SK-N-SH (cell line): ENCODE measurements around the gene AMZ1. TPM values are rescaled to one million over a fixed set of nuclear protein-coding genes. Genes with fewer than 3 reads are reported as not detected.
A peak's percentile ranks its signal among the peaks of the same experiment; 100 is the strongest.

ENCODE experiments used
- CTCF ChIA-PET: fragments of 300-600, 350-600 bp; formaldehyde crosslinking; extraction: SDS; loops from one replicate; lab custom pipeline; 2021; lab: Yijun Ruan, JAX
- POLR2A ChIA-PET: fragments of 350-600 bp; sonication (Branson Sonifier 250); formaldehyde crosslinking; extraction: SDS; loops from one replicate; lab custom pipeline; 2020; ENCODE audit warnings: antibody characterized with exemption, inconsistent platforms; lab: Yijun Ruan, JAX
- DNase-seq: peaks from one replicate; pipeline ENCODE4 v3.0.0; 2012
- H2AFZ ChIP-seq: fragments of 200-600 bp; sonication (generic); 2 replicates; pipeline ENCODE4 v1.8.1; 2016; ENCODE audit warnings: antibody characterized with exemption, mild to moderate bottlenecking, low read depth
- H3F3A ChIP-seq: fragments of 200-600 bp; sonication (generic); replicated peaks from 2 replicates; pipeline ENCODE3; 2016; ENCODE audit warnings: antibody characterized with exemption, mild to moderate bottlenecking; ENCODE audit not compliant: insufficient read depth
- H3K27ac ChIP-seq, 2 experiments: fragments of 200-500 bp in 1 of 2; fragments of 200-600 bp in 1 of 2; sonication (Bioruptor generic) in 1 of 2; sonication (generic), shearing (Covaris generic) in 1 of 2; 2 replicates each; pipeline versions ENCODE4 v1.5.1 to v1.6.1; 2014 to 2016; ENCODE audit warnings: low read depth in 2 of 2, inconsistent platforms in 1 of 2, low read length in 1 of 2, mild to moderate bottlenecking in 1 of 2, mixed read lengths in 1 of 2
- H3K27me3 ChIP-seq: fragments of 200-600 bp; sonication (generic), shearing (Covaris generic); 2 replicates; pipeline ENCODE4 v1.6.1; 2016; ENCODE audit warnings: mixed run types; ENCODE audit not compliant: insufficient read depth
- H3K36me3 ChIP-seq, 2 experiments: fragments of 200-500 bp in 1 of 2; fragments of 200-600 bp in 1 of 2; sonication (Bioruptor generic) in 1 of 2; sonication (generic) in 1 of 2; replicated peaks in 1 of 2; 2 replicates each; pipeline versions ENCODE3 to v1.5.1; 2014 to 2016; ENCODE audit warnings: low read length in 1 of 2, mild to moderate bottlenecking in 1 of 2; ENCODE audit not compliant: insufficient read depth in 2 of 2, control insufficient read depth in 1 of 2
- H3K4me1 ChIP-seq, 2 experiments: fragments of 200-500 bp in 1 of 2; fragments of 200-600 bp in 1 of 2; sonication (Bioruptor generic) in 1 of 2; sonication (generic), shearing (Covaris generic) in 1 of 2; 2 replicates each; pipeline versions ENCODE4 v1.5.1 to v1.6.1; 2014 to 2016; ENCODE audit warnings: low read depth in 1 of 2, low read length in 1 of 2, mixed run types in 1 of 2; ENCODE audit not compliant: insufficient read depth in 2 of 2, control insufficient read depth in 1 of 2
- H3K4me2 ChIP-seq: fragments of 200-600 bp; sonication (generic), shearing (Covaris generic); 2 replicates; pipeline ENCODE4 v1.6.1; 2017; ENCODE audit warnings: mixed run types
- H3K4me3 ChIP-seq, 2 experiments: fragments of 200-500 bp in 1 of 2; fragments of 200-600 bp in 1 of 2; sonication (Bioruptor generic) in 1 of 2; sonication (generic), shearing (Covaris generic) in 1 of 2; 2 replicates each; pipeline versions ENCODE4 v1.5.1 to v1.8.1; 2014 to 2016; ENCODE audit warnings: low read depth in 2 of 2, inconsistent platforms in 1 of 2, low read length in 1 of 2, mild to moderate bottlenecking in 1 of 2, mixed read lengths in 1 of 2, moderate library complexity in 1 of 2
- H3K79me2 ChIP-seq: fragments of 200-600 bp; sonication (generic); 2 replicates; pipeline ENCODE4 v1.8.1; 2017; ENCODE audit warnings: mild to moderate bottlenecking; ENCODE audit not compliant: insufficient read depth
- H3K9ac ChIP-seq: fragments of 200-600 bp; sonication (generic); 2 replicates; pipeline ENCODE4 v1.6.1; 2017; ENCODE audit warnings: mixed run types
- H3K9me2 ChIP-seq: fragments of 200-600 bp; sonication (generic); 2 replicates; pipeline ENCODE4 v1.6.1; 2017; ENCODE audit warnings: mixed run types
- H3K9me3 ChIP-seq: fragments of 200-600 bp; sonication (generic); 2 replicates; pipeline ENCODE4 v1.6.1; 2017; ENCODE audit warnings: mixed run types, mild to moderate bottlenecking, moderate library complexity
- H4K20me1 ChIP-seq: fragments of 200-600 bp; sonication (generic); 2 replicates; pipeline ENCODE4 v1.6.1; 2017; ENCODE audit warnings: mild to moderate bottlenecking, mixed run types; ENCODE audit not compliant: insufficient read depth
- ELF1 ChIP-seq: IDR thresholded peaks from 2 replicates; pipeline ENCODE4 v1.4.0; 2012
- FOXJ3 ChIP-seq: sonication (generic); formaldehyde crosslinking; IDR thresholded peaks from 2 replicates; pipeline ENCODE4 v1.5.1; 2020; ENCODE audit warnings: mild to moderate bottlenecking, missing genetic modification reagents
- GATA2 ChIP-seq: sonication (generic); formaldehyde crosslinking; IDR thresholded peaks from 2 replicates; pipeline ENCODE4 v1.5.0; 2020; ENCODE audit warnings: mild to moderate bottlenecking, missing genetic modification reagents
- JUND ChIP-seq: IDR thresholded peaks from 2 replicates; pipeline ENCODE4 v1.4.0; 2012
- NFIC ChIP-seq: IDR thresholded peaks from 2 replicates; pipeline ENCODE4 v1.4.0; 2012; ENCODE audit warnings: borderline replicate concordance
- RXRA ChIP-seq: IDR thresholded peaks from 2 replicates; pipeline ENCODE4 v1.4.0; 2012; ENCODE audit warnings: low read depth, mild to moderate bottlenecking, borderline replicate concordance
- TAF1 ChIP-seq: IDR thresholded peaks from 2 replicates; pipeline ENCODE4 v1.6.1; 2012; ENCODE audit warnings: low read depth, mild to moderate bottlenecking, low read length, moderate library complexity, borderline replicate concordance
- YY1 ChIP-seq: IDR thresholded peaks from 2 replicates; pipeline ENCODE4 v1.4.0; 2012; ENCODE audit warnings: low read depth, mild to moderate bottlenecking
- WGBS: methylation state at CpG from one replicate; pipeline ENCODE4 v1.1.6; 2017; ENCODE audit warnings: low lambda C conversion rate; 5-methylcytosine and 5-hydroxymethylcytosine counted together
- polyA plus RNA-seq, 3 experiments: library from polyadenylated mRNA; depleted of rRNA; stranded (reverse); fragments of >200 nt; gene quantifications; 2 replicates each; pipeline ENCODE4 v1.2.3, GENCODE V29; 2012
- TF ChIP-seq, protein P1 (sequence below): IDR thresholded peaks from 2 replicates; pipeline ENCODE4; 2012
- TF ChIP-seq, protein P2 (sequence below): fragments of 200-600 bp; sonication (generic); IDR thresholded peaks from 2 replicates; pipeline ENCODE4 v1.6.1; 2017; ENCODE audit warnings: antibody characterized with exemption, mild to moderate bottlenecking, moderate library complexity

AMZ1 gene
- polyA plus RNA-seq, 1 of the 3 experiments (the other 2 are of a cell fraction), result 0.15 TPM

DNA sequence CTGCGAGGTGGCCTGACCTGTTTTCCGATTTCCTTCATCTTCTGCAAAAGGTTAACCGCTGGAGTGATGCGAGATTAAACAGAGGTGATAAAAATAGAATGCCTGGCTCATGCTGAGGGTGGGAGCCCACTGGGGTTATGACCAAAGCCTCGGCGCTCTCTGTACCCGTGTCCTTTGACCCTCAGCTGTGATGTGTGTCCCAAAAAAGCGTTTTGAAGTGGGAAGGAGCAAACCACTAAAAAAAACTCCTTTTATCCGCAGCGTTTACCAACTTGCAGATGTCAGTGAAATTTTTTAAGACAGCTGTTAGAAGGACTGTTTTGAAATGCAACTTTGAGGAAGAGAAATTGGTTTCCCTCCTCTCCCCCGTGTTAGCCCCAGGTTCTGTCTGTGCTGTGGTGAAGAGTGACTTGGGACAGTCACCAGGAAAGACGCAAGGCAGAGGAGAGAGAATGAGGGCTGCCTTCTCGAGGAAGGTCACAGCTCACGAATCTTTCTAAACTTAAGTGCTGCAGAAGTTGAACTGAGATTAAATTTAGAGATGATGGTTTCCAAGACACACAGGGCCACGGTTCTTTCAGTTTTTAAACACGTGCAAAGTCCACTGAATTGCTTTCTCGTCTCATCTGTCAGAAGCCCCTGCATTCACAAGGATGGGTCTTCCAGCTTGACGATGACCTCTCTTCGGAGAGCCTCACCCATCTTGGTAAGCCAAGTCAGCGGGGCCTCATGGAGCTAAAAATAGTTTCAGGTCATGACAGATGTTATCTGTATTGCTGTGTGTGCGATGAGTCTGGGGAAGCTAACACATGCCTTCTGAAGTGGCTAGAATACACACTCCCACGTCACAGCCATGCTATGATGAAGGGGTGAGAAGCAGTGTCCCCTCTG, 27.6 kb downstream of the AMZ1 start:
- ChIA-PET POLR2A (no interaction called here), CTCF (interaction anchor here (0.7 to 7.6 kb wide), 8 partner anchors 9 to 172 kb away, joined by 3 to 94 read pairs (median 8); no protein-coding TSS in a partner anchor)
- no peak overlapping the region for H3K4me2 ChIP-seq
- DNase-seq, result no peak
- WGBS, result 86% methylated on average over 22 of the region's 22 CpGs
- H3K27ac ChIP-seq, result no peak overlapping the region
- no peak overlapping the region for H3K4me3 ChIP-seq
- TF ChIP-seq ELF1 (no peak), GATA2 (0 out of 2 replicates have a peak, but pooled peaks have one; percentile 8)
- no peaks in the 10 kb centered on the region for H3K9me2 ChIP-seq
- no peak overlapping the region for H2AFZ ChIP-seq
- H4K20me1 ChIP-seq, result no peaks in the 10 kb centered on the region
- H3K36me3 ChIP-seq, result peaks cover 9 to 26% of the 10 kb centered on the region in 2 experiments
- no peaks in the 10 kb centered on the region for H3K9me3 ChIP-seq
- H3F3A ChIP-seq, result no peaks in the 10 kb centered on the region
- no peaks in the 10 kb centered on the region for H3K27me3 ChIP-seq
- no peak overlapping the region for H3K9ac ChIP-seq
- H3K79me2 ChIP-seq, result no peaks in the 10 kb centered on the region
- peaks cover 0 to 31% of the 10 kb centered on the region in 2 experiments; a peak in 1 of 4 replicates for H3K4me1 ChIP-seq

DNA sequence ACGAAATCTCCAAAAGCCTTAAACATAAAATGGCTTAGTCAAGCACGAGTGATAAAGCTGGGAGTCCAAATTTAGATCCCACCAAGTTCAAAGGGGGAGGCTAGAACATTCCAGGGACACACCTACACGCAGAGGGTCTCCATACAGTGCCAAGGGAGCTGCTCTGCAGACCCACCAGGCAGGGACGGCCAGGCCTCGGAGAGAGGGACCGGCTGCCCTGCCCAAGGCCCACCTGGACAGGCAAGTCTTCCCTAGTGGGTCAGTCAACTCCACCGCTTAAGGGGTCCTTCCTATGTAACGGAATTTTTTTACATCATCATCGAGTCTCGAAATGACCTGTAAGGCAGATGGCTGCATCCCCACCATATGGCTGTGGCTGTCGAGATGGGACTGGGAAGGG, 28.5 kb downstream of the AMZ1 start:
- peaks cover 9 to 26% of the 10 kb centered on the region in 2 experiments for H3K36me3 ChIP-seq
- H3F3A ChIP-seq, result no peaks in the 10 kb centered on the region
- no peaks in the 10 kb centered on the region for H3K79me2 ChIP-seq
- no peaks in the 10 kb centered on the region for H3K9me2 ChIP-seq
- H3K9ac ChIP-seq, result no peak overlapping the region
- no peaks in the 10 kb centered on the region for H3K9me3 ChIP-seq
- WGBS, result 97% methylated on average over 10 of the region's 11 CpGs
- H4K20me1 ChIP-seq, result no peaks in the 10 kb centered on the region
- H3K4me1 ChIP-seq, result peaks cover 0 to 31% of the 10 kb centered on the region in 2 experiments; a peak in 1 of 4 replicates
- no peak overlapping the region for H2AFZ ChIP-seq
- no peaks in the 10 kb centered on the region for H3K27me3 ChIP-seq
- no peak for DNase-seq
- TF ChIP-seq RXRA (no peak), GATA2 (no peak), YY1 (no peak), TAF1 (no peak), NFIC (no peak), JUND (no peak), FOXJ3 (CRISPR knock-in tag) (no peak)
- TF ChIP-seq, protein P1, sequence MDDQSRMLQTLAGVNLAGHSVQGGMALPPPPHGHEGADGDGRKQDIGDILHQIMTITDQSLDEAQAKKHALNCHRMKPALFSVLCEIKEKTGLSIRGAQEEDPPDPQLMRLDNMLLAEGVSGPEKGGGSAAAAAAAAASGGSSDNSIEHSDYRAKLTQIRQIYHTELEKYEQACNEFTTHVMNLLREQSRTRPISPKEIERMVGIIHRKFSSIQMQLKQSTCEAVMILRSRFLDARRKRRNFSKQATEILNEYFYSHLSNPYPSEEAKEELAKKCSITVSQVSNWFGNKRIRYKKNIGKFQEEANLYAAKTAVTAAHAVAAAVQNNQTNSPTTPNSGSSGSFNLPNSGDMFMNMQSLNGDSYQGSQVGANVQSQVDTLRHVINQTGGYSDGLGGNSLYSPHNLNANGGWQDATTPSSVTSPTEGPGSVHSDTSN, result no peak
- TF ChIP-seq, protein P2, sequence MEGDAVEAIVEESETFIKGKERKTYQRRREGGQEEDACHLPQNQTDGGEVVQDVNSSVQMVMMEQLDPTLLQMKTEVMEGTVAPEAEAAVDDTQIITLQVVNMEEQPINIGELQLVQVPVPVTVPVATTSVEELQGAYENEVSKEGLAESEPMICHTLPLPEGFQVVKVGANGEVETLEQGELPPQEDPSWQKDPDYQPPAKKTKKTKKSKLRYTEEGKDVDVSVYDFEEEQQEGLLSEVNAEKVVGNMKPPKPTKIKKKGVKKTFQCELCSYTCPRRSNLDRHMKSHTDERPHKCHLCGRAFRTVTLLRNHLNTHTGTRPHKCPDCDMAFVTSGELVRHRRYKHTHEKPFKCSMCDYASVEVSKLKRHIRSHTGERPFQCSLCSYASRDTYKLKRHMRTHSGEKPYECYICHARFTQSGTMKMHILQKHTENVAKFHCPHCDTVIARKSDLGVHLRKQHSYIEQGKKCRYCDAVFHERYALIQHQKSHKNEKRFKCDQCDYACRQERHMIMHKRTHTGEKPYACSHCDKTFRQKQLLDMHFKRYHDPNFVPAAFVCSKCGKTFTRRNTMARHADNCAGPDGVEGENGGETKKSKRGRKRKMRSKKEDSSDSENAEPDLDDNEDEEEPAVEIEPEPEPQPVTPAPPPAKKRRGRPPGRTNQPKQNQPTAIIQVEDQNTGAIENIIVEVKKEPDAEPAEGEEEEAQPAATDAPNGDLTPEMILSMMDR, result no peak
- TF ChIP-seq, all 33 proteins: peak for 0
- CTCF ChIA-PET, result interaction anchor here (0.7 to 7.6 kb wide), 8 partner anchors 10 to 171 kb away, joined by 3 to 94 read pairs (median 16); no protein-coding TSS in a partner anchor
- H3K27ac ChIP-seq, result no peak overlapping the region
- H3K4me3 ChIP-seq, result no peak overlapping the region
- no peak overlapping the region for H3K4me2 ChIP-seq
- POLR2A ChIA-PET, result no interaction called here
